ENCODE measurements around the gene HSFX4. TPM values are rescaled to one million over a fixed set of nuclear protein-coding genes. Genes with fewer than 3 reads are reported as not detected.

HSFX4 gene
- total RNA-seq, 4 donors from 2014 or later: not detected

GRCh38 chrX:149908308-149908707 is 21.1 kb upstream of the HSFX4 start:
- WGBS: 84% methylated on average over 3 of the region's 3 CpGs
- Histone ChIP-seq H3K27ac (replicated peaks in 1 of 4) (no peak overlapping the region), H3K9me3 (no peaks in the 10 kb centered on the region), H3K27me3 (no peaks in the 10 kb centered on the region), H3K36me3 (no peaks in the 10 kb centered on the region), H3K4me3 (no peak overlapping the region), H3K4me1 (no peaks in the 10 kb centered on the region)
- no peak for DNase-seq (ENCODE audit: extremely low spot score)
- no peak for TF ChIP-seq POLR2AphosphoS5 (IDR thresholded peaks at IDR 0.05)
- no peak for TF ChIP-seq POLR2A (IDR thresholded peaks at IDR 0.05; ENCODE audit: low read depth)
- no peak for TF ChIP-seq EP300 (IDR thresholded peaks at IDR 0.05)
- no peak for TF ChIP-seq CTCF (IDR thresholded peaks at IDR 0.05)
- intact Hi-C loops (cut with DNase I): no loop called here

- Histone ChIP-seq H3K4me3 (no peak overlapping the region), H3K9me3 (no peaks in the 10 kb centered on the region), H3K36me3 (no peaks in the 10 kb centered on the region), H3K27me3 (no peaks in the 10 kb centered on the region), H3K27ac (replicated peaks in 1 of 4) (no peak overlapping the region), H3K4me1 (no peaks in the 10 kb centered on the region)
- intact Hi-C loops (cut with DNase I): no loop called here
- DNase-seq (ENCODE audit: extremely low spot score): no peak
- TF ChIP-seq POLR2AphosphoS5 (IDR thresholded peaks at IDR 0.05): no peak
- no peak for TF ChIP-seq POLR2A (IDR thresholded peaks at IDR 0.05; ENCODE audit: low read depth)
- TF ChIP-seq EP300 (IDR thresholded peaks at IDR 0.05): no peak
- no peak for TF ChIP-seq CTCF (IDR thresholded peaks at IDR 0.05)
These were observed 20.6 kb upstream of the HSFX4 start for GRCh38 chrX:149908727-149909126.

- no peak overlapping the region for H3K27ac ChIP-seq (replicated peaks in 1 of 4)
- H3K4me1 ChIP-seq: no peaks in the 10 kb centered on the region
- no peaks in the 10 kb centered on the region for H3K27me3 ChIP-seq
- no peaks in the 10 kb centered on the region for H3K9me3 ChIP-seq
- no peaks in the 10 kb centered on the region for H3K36me3 ChIP-seq
- no peak overlapping the region for H3K4me3 ChIP-seq
- no peak for DNase-seq (ENCODE audit: extremely low spot score)
- WGBS: 92% methylated on average over 2 of the region's 4 CpGs
- TF ChIP-seq POLR2A (IDR thresholded peaks at IDR 0.05; ENCODE audit: low read depth) (no peak), EP300 (IDR thresholded peaks at IDR 0.05) (no peak), POLR2AphosphoS5 (IDR thresholded peaks at IDR 0.05) (no peak), CTCF (IDR thresholded peaks at IDR 0.05) (no peak)
- intact Hi-C loops (cut with DNase I): no loop called here
These were observed 19.8 kb upstream of the HSFX4 start for GRCh38 chrX:149909324-149910177.

GRCh38 chrX:149910178-149910695 is 19.1 kb upstream of the HSFX4 start:
- TF ChIP-seq EP300 (IDR thresholded peaks at IDR 0.05) (no peak), POLR2AphosphoS5 (IDR thresholded peaks at IDR 0.05) (no peak), CTCF (IDR thresholded peaks at IDR 0.05) (no peak)
- intact Hi-C loops (cut with DNase I): no loop called here
- Histone ChIP-seq H3K27me3 (no peaks in the 10 kb centered on the region), H3K36me3 (no peaks in the 10 kb centered on the region), H3K4me1 (no peaks in the 10 kb centered on the region), H3K4me3 (no peak overlapping the region), H3K27ac (replicated peaks in 1 of 4) (no peak overlapping the region), H3K9me3 (no peaks in the 10 kb centered on the region)
- DNase-seq (ENCODE audit: extremely low spot score): no peak
- WGBS: 86% methylated on average over 9 of the region's 9 CpGs

Data from esophagus muscularis mucosa (tissue), 4 donors.